GM12891 (cell line): ENCODE results near the gene HDAC8.

Experiments used
- POLR2A ChIP-seq: IDR thresholded peaks from 2 replicates; pipeline ENCODE4 v1.6.1; 2011; ENCODE audit warnings: low read depth, low read length, control low read depth
- POLR2AphosphoS5 ChIP-seq: IDR thresholded peaks from 2 replicates; pipeline ENCODE4 v1.6.1; 2011; ENCODE audit warnings: low read depth, low read length, control low read depth
- POU2F2 ChIP-seq: IDR thresholded peaks from 2 replicates; pipeline ENCODE4 v1.6.1; 2011; ENCODE audit warnings: low read depth, mild to moderate bottlenecking, control low read depth, low read length, moderate library complexity
- SPI1 ChIP-seq: IDR thresholded peaks from 2 replicates; pipeline ENCODE4 v1.6.1; 2011; ENCODE audit warnings: low read depth, low read length, control low read depth
- TAF1 ChIP-seq: IDR thresholded peaks from 2 replicates; pipeline ENCODE4 v1.6.1; 2011; ENCODE audit warnings: low read depth, low read length, control low read depth

DNA sequence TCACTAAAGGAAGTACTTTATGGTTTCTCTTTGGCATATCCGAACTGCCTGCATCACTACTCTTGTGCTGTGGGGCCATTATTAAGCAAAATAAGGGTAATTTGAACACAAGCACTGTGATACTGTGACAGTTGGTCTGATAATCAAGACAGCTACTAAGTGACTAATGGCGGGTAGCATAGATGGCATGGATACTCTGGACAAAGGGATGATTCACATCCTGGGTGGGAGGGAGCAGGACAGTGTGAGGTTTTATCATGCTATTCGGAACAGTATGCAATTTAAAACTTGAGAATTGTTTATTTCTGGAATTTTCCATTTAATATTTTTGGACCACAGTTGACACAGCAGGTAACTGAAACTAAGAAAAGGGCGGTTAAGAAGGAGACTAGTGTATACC is 214.3 kb downstream of the HDAC8 start:
- TF ChIP-seq POLR2A = no peak
- TF ChIP-seq POLR2AphosphoS5 = no peak
- TF ChIP-seq TAF1 = no peak
- TF ChIP-seq POU2F2 = no peak
- TF ChIP-seq SPI1 = no peak
